SK-N-SH treated with all-trans-retinoic acid at 6 μM for 48 hours (cell line): ENCODE results near the gene SUMO3.

Source experiments
- ATAC-seq: fragments of 200-7000 bp; cut with Tn5 transposase; 3 replicates; pipeline ENCODE4 v1.9.1; 2020; ENCODE audit warnings: mild to moderate bottlenecking, moderate library complexity
- ARNTL ChIP-seq: fragments of 450-650 bp; formaldehyde crosslinking; IDR thresholded peaks from 2 replicates; pipeline ENCODE4 v1.5.0; 2020; ENCODE audit warnings: low read depth, mild to moderate bottlenecking, moderate library complexity, borderline replicate concordance
- BACH2 ChIP-seq: fragments of 250-450 bp; sonication (Bioruptor Pico); IDR thresholded peaks from 2 replicates; pipeline ENCODE4 v1.9.0; 2021; ENCODE audit warnings: mild to moderate bottlenecking, borderline replicate concordance
- CREB5 ChIP-seq: fragments of 250-450 bp; sonication (Bioruptor Pico); IDR thresholded peaks from 2 replicates; pipeline ENCODE4 v1.5.1; 2020; ENCODE audit warnings: low read depth, mild to moderate bottlenecking, moderate library complexity
- CSDC2 ChIP-seq: fragments of 250-450 bp; sonication (Bioruptor Pico); IDR thresholded peaks from 2 replicates; pipeline ENCODE4 v1.5.0; 2020; ENCODE audit warnings: mild to moderate bottlenecking, moderate library complexity
- CSRNP3 ChIP-seq: fragments of 250-450 bp; sonication (Bioruptor Pico); IDR thresholded peaks from 2 replicates; pipeline ENCODE4 v1.5.1; 2021; ENCODE audit warnings: mild to moderate bottlenecking, moderate library complexity
- ESRRG ChIP-seq: fragments of 250-450 bp; sonication (Bioruptor Pico); IDR thresholded peaks from 2 replicates; pipeline ENCODE4 v1.6.1; 2021; ENCODE audit warnings: mild to moderate bottlenecking
- GLIS3 ChIP-seq: fragments of 250-450 bp; sonication (Bioruptor Pico); IDR thresholded peaks from 2 replicates; pipeline ENCODE4 v1.5.0; 2020; ENCODE audit warnings: mild to moderate bottlenecking, moderate library complexity
- ISL1 ChIP-seq: fragments of 250-450 bp; sonication (Bioruptor Pico); IDR thresholded peaks from 2 replicates; pipeline ENCODE4 v2.1.2; 2022; ENCODE audit warnings: mild to moderate bottlenecking, moderate library complexity
- OSR1 ChIP-seq: fragments of 250-450 bp; sonication (Bioruptor Pico); IDR thresholded peaks from 2 replicates; pipeline ENCODE4 v1.8.0; 2022; ENCODE audit warnings: moderate library complexity, mild to moderate bottlenecking, inconsistent platforms
- PATZ1 ChIP-seq: fragments of 250-450 bp; sonication (Bioruptor Pico); IDR thresholded peaks from 2 replicates; pipeline ENCODE4 v1.8.0; 2020; ENCODE audit warnings: mild to moderate bottlenecking, moderate library complexity, borderline replicate concordance
- POU6F1 ChIP-seq: fragments of 250-450 bp; sonication (Bioruptor Pico); IDR thresholded peaks from 2 replicates; pipeline ENCODE4 v1.8.0; 2021; ENCODE audit warnings: low read depth, mild to moderate bottlenecking, moderate library complexity, borderline replicate concordance
- PPARA ChIP-seq: fragments of 250-450 bp; sonication (Bioruptor Pico); IDR thresholded peaks from 2 replicates; pipeline ENCODE4 v1.5.0; 2020; ENCODE audit warnings: mild to moderate bottlenecking, borderline replicate concordance
- RARB ChIP-seq: fragments of 250-450 bp; sonication (Bioruptor Pico); IDR thresholded peaks from 2 replicates; pipeline ENCODE4 v1.8.0; 2021; ENCODE audit warnings: mild to moderate bottlenecking, moderate library complexity
- SNAI2 ChIP-seq: fragments of 250-450 bp; sonication (Bioruptor Pico); IDR thresholded peaks from 2 replicates; pipeline ENCODE4 v1.5.0; 2020; ENCODE audit warnings: mild to moderate bottlenecking, moderate library complexity
- TCF4 ChIP-seq: fragments of 250-450 bp; sonication (Bioruptor Pico); IDR thresholded peaks from 2 replicates; pipeline ENCODE4 v1.8.0; 2021; ENCODE audit warnings: mild to moderate bottlenecking, moderate library complexity, borderline replicate concordance
- TOX ChIP-seq: fragments of 250-450 bp; sonication (Bioruptor Pico); IDR thresholded peaks from 2 replicates; pipeline ENCODE4 v1.8.0; 2021; ENCODE audit warnings: mild to moderate bottlenecking, moderate library complexity, borderline replicate concordance
- TSHZ2 ChIP-seq: fragments of 250-450 bp; sonication (Bioruptor Pico); IDR thresholded peaks from 2 replicates; pipeline ENCODE4 v1.5.0; 2020; ENCODE audit warnings: mild to moderate bottlenecking, moderate library complexity
- ZC3H10 ChIP-seq: fragments of 250-450 bp; sonication (Bioruptor Pico); IDR thresholded peaks from 2 replicates; pipeline ENCODE4 v1.5.1; 2021; ENCODE audit warnings: mild to moderate bottlenecking, moderate library complexity
- ZFP3 ChIP-seq: fragments of 250-450 bp; sonication (Bioruptor Pico); IDR thresholded peaks from 2 replicates; pipeline ENCODE4 v1.5.0; 2020; ENCODE audit warnings: mild to moderate bottlenecking, moderate library complexity
- ZFP30 ChIP-seq: fragments of 450-650 bp; formaldehyde crosslinking; IDR thresholded peaks from 2 replicates; pipeline ENCODE4 v1.5.0; 2022; ENCODE audit warnings: mild to moderate bottlenecking, moderate library complexity
- ZNF565 ChIP-seq: fragments of 450-650 bp; formaldehyde crosslinking; conservative IDR thresholded peaks from 2 replicates; pipeline ENCODE4 v1.5.0; 2020; ENCODE audit warnings: low read depth, mild to moderate bottlenecking, moderate library complexity
- ZNF70 ChIP-seq: fragments of 450-650 bp; formaldehyde crosslinking; IDR thresholded peaks from 2 replicates; pipeline ENCODE4 v1.5.0; 2020; ENCODE audit warnings: mild to moderate bottlenecking, moderate library complexity
- ZNF8 ChIP-seq: fragments of 450-650 bp; formaldehyde crosslinking; IDR thresholded peaks from 2 replicates; pipeline ENCODE4 v1.5.0; 2020; ENCODE audit warnings: mild to moderate bottlenecking, moderate library complexity

SUMO3 gene

GRCh38 chr21:44800103-44800502 is 17.8 kb downstream of the SUMO3 start:
- TF ChIP-seq CSRNP3 (no peak), TSHZ2 (CRISPR knock-in tag) (no peak), ZFP30 (CRISPR knock-in tag) (no peak), GLIS3 (CRISPR knock-in tag) (no peak), ARNTL (no peak), OSR1 (CRISPR knock-in tag) (no peak), RARB (CRISPR knock-in tag) (no peak), ZC3H10 (CRISPR knock-in tag) (no peak), ZNF565 (CRISPR knock-in tag) (no peak), ESRRG (CRISPR knock-in tag) (no peak), TOX (CRISPR knock-in tag) (no peak), BACH2 (CRISPR knock-in tag) (no peak), ZFP3 (no peak), POU6F1 (CRISPR knock-in tag) (no peak), SNAI2 (no peak), TCF4 (no peak), ZNF8 (no peak), PATZ1 (CRISPR knock-in tag) (no peak), CREB5 (CRISPR knock-in tag) (no peak), PPARA (CRISPR knock-in tag) (no peak)
- peak; percentile 41; the same call in 2 of the 3 replicates for ATAC-seq

- ATAC-seq = no peak
- TF ChIP-seq ZNF8 (no peak), ZFP3 (no peak), ESRRG (CRISPR knock-in tag) (no peak), GLIS3 (CRISPR knock-in tag) (no peak), CREB5 (CRISPR knock-in tag) (no peak), TSHZ2 (CRISPR knock-in tag) (no peak), CSDC2 (CRISPR knock-in tag) (no peak), ZNF70 (CRISPR knock-in tag) (no peak), PATZ1 (CRISPR knock-in tag) (no peak), ZFP30 (CRISPR knock-in tag) (no peak), ISL1 (CRISPR knock-in tag) (no peak), BACH2 (CRISPR knock-in tag) (no peak)
These were observed 18.2 kb downstream of the SUMO3 start for GRCh38 chr21:44799646-44800045.
